ENCODE results near the gene CALCA. TPM values are rescaled to one million over a fixed set of nuclear protein-coding genes. Genes with fewer than 3 reads are reported as not detected.

CALCA gene
- not detected in 2 replicates for total RNA-seq (ENCODE audit: low replicate concordance)

GRCh38 chr11:14971865-14972580 is at the start of gene CALCA:
Gene CALCA (minus strand): TSS chr11:14972351. CDS start chr11:14971192, 1,159 bp downstream.

Other genes starting within 250 kb of the CALCA start
- gene CYP2R1, start 80.1 kb downstream of the CALCA start, total RNA-seq (ENCODE audit: low replicate concordance) = 4.9 and 5.7 TPM in 2 replicates
- gene CALCB, start 101.2 kb upstream of the CALCA start, total RNA-seq (ENCODE audit: low replicate concordance) = not detected in 2 replicates
- 0.08 and 0.23 TPM in 2 replicates for gene INSC, start 142.6 kb upstream of the CALCA start, total RNA-seq (ENCODE audit: low replicate concordance)